Measurements from ENCODE around the gene RUSC2. TPM values are rescaled to one million over a fixed set of nuclear protein-coding genes. Genes with fewer than 3 reads are reported as not detected.
"Not testable (repeated sequence)": the region's sequence is repeated elsewhere in the genome, so short reads cannot be mapped to it uniquely, and the experiment has no call there.

RUSC2 gene
- total RNA-seq, 2 donors from 2014 or later, result 4.7 to 8.6 TPM

DNA sequence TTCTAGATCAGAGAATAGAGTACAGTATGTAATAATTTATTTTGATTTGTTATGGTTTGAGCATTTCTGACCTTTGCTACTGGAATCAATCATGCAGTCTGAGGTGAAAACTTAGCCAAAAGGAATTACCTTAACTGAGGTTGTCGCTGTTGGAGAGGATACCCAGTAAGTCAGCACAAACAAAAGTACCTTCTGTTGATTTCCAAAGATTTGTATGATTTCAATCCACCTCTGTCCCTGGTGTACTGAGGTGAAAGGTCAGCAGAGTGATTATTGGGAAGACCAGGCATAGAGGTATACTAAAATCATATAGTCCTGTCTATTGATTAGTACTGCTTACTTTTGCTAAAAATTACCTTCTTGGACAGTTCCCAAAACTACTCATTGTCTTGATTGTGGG, 32.8 kb downstream of the RUSC2 start:
- Histone ChIP-seq H3K4me3 (no peak overlapping the region), H3K4me1 (no peaks in the 10 kb centered on the region), H3K9ac (ENCODE audit: low read depth in 2 of 2, low read length in 2 of 2) (no peak overlapping the region), H3K9me3 (no peaks in the 10 kb centered on the region), H3K27me3 (no peaks in the 10 kb centered on the region), H3K36me3 (no peaks in the 10 kb centered on the region), H3K27ac (no peak overlapping the region)
- DNase-seq, result no peak
- TF ChIP-seq, protein P1, sequence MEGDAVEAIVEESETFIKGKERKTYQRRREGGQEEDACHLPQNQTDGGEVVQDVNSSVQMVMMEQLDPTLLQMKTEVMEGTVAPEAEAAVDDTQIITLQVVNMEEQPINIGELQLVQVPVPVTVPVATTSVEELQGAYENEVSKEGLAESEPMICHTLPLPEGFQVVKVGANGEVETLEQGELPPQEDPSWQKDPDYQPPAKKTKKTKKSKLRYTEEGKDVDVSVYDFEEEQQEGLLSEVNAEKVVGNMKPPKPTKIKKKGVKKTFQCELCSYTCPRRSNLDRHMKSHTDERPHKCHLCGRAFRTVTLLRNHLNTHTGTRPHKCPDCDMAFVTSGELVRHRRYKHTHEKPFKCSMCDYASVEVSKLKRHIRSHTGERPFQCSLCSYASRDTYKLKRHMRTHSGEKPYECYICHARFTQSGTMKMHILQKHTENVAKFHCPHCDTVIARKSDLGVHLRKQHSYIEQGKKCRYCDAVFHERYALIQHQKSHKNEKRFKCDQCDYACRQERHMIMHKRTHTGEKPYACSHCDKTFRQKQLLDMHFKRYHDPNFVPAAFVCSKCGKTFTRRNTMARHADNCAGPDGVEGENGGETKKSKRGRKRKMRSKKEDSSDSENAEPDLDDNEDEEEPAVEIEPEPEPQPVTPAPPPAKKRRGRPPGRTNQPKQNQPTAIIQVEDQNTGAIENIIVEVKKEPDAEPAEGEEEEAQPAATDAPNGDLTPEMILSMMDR (IDR thresholded peaks at IDR 0.05), result no peak
- intact Hi-C loops (cut with DNase I), result no loop called here

DNA sequence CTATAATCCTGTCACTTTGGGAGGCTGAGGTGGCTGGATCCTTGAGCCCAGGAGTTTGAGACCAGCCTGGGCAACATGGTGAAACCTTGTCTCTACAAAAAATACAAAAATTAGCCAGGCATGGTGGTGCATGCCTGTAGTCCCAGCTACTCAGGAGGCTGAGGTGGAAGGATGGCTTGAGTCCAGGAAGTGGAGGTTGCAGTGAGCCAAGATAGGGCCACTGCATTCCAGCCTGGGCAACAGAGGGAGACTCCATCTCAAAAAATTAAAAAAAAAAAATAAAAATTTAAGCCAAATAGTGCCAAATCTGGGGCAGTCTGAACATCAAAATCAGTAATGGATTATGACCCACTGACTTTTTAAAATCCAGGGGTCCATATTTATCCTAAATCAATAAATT, 33.6 kb downstream of the RUSC2 start:
- H3K27ac ChIP-seq; H3K4me3 ChIP-seq; H3K9ac ChIP-seq (ENCODE audit: low read depth in 2 of 2, low read length in 2 of 2); DNase-seq; intact Hi-C loops (cut with DNase I); H3K36me3 ChIP-seq; H3K27me3 ChIP-seq; H3K4me1 ChIP-seq; H3K9me3 ChIP-seq: not testable (repeated sequence)

- intact Hi-C loops (cut with DNase I), result no loop called here
- Histone ChIP-seq H3K27me3 (no peaks in the 10 kb centered on the region), H3K9ac (ENCODE audit: low read depth in 2 of 2, low read length in 2 of 2) (no peak overlapping the region), H3K36me3 (no peaks in the 10 kb centered on the region), H3K4me3 (no peak overlapping the region), H3K9me3 (no peaks in the 10 kb centered on the region), H3K27ac (no peak overlapping the region), H3K4me1 (no peaks in the 10 kb centered on the region)
- no peak for DNase-seq
- TF ChIP-seq, protein P1 (IDR thresholded peaks at IDR 0.05), result no peak
These were observed 36.3 kb downstream of the RUSC2 start for GRCh38 chr9:35526087-35526801.

- no peak overlapping the region for H3K27ac ChIP-seq
- H3K4me3 ChIP-seq, result no peak overlapping the region
- no peaks in the 10 kb centered on the region for H3K27me3 ChIP-seq
- intact Hi-C loops (cut with DNase I), result no loop called here
- no peak overlapping the region for H3K9ac ChIP-seq (ENCODE audit: low read depth in 2 of 2, low read length in 2 of 2)
- no peaks in the 10 kb centered on the region for H3K36me3 ChIP-seq
- no peaks in the 10 kb centered on the region for H3K9me3 ChIP-seq
- TF ChIP-seq, protein P1 (IDR thresholded peaks at IDR 0.05), result no peak
- DNase-seq, result no peak
- H3K4me1 ChIP-seq, result no peaks in the 10 kb centered on the region
These were observed 39.4 kb downstream of the RUSC2 start for GRCh38 chr9:35529161-35529823.

- H3K27ac ChIP-seq, result no peak overlapping the region
- no peak overlapping the region for H3K9ac ChIP-seq (ENCODE audit: low read depth in 2 of 2, low read length in 2 of 2)
- H3K27me3 ChIP-seq, result no peaks in the 10 kb centered on the region
- no peaks in the 10 kb centered on the region for H3K36me3 ChIP-seq
- intact Hi-C loops (cut with DNase I), result no loop called here
- no peaks in the 10 kb centered on the region for H3K9me3 ChIP-seq
- H3K4me3 ChIP-seq, result no peak overlapping the region
- no peaks in the 10 kb centered on the region for H3K4me1 ChIP-seq
- no peak for DNase-seq
- TF ChIP-seq, protein P1 (IDR thresholded peaks at IDR 0.05), result no peak
These were observed 43.5 kb downstream of the RUSC2 start for GRCh38 chr9:35533398-35533797.

- H3K9ac ChIP-seq (ENCODE audit: low read depth in 2 of 2, low read length in 2 of 2); H3K9me3 ChIP-seq; H3K27ac ChIP-seq; H3K36me3 ChIP-seq; DNase-seq; H3K4me3 ChIP-seq; H3K27me3 ChIP-seq; H3K4me1 ChIP-seq; intact Hi-C loops (cut with DNase I): not testable (repeated sequence)
These were observed 45.0 kb downstream of the RUSC2 start for GRCh38 chr9:35534921-35535320.

All from colonic mucosa (tissue), 4 donors.